HG02885 (cell line): ENCODE results near the gene PROX1.
"Not testable (repeated sequence)": the region's sequence is repeated elsewhere in the genome, so short reads cannot be mapped to it uniquely, and the experiment has no call there.

ENCODE experiments used
- ATAC-seq: cut with Tn5 transposase; IDR thresholded peaks from one replicate; pipeline ENCODE4 v1.9.1; 2021; ENCODE audit warnings: mild to moderate bottlenecking; ENCODE audit not compliant: unreplicated experiment, poor library complexity

The PROX1 gene

DNA sequence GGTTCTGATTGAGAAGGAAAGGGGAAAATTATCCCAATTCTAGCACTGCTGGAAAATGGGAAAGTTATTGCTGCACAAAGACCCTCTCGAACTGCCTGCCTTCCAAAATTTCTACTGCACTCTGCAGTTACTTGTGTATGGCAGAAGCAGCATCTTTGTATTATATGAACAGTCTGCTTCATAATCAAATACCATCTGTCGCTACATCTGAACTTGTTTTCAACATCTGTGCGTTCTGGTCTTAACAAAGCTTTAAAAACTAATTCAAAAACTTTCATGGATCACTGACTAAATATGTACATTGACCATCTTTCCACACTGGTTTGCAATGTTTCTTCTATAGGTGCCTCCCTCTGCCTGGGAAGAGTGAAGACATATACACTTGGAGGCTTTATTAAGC is 79.2 kb downstream of the PROX1 start:
- no peak for ATAC-seq

DNA sequence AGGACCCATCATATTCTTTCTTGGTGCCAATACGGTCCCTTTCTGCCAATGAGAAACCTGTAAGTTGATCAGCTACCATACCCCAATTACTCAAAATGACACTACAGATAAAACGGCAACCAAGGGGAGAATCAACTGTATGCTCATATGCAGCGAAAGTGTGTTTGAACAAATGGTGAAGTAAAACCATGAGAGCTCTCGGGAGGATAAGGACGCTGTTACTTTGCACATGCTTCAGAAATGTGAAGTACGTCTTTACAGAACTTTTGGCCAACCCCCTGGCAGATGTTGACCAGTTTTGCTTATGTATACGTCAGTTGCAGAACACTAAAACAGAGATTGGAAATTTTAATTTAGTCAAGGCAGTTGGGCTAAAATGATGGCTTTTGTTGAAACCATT is 79.6 kb downstream of the PROX1 start:
- no peak for ATAC-seq

DNA sequence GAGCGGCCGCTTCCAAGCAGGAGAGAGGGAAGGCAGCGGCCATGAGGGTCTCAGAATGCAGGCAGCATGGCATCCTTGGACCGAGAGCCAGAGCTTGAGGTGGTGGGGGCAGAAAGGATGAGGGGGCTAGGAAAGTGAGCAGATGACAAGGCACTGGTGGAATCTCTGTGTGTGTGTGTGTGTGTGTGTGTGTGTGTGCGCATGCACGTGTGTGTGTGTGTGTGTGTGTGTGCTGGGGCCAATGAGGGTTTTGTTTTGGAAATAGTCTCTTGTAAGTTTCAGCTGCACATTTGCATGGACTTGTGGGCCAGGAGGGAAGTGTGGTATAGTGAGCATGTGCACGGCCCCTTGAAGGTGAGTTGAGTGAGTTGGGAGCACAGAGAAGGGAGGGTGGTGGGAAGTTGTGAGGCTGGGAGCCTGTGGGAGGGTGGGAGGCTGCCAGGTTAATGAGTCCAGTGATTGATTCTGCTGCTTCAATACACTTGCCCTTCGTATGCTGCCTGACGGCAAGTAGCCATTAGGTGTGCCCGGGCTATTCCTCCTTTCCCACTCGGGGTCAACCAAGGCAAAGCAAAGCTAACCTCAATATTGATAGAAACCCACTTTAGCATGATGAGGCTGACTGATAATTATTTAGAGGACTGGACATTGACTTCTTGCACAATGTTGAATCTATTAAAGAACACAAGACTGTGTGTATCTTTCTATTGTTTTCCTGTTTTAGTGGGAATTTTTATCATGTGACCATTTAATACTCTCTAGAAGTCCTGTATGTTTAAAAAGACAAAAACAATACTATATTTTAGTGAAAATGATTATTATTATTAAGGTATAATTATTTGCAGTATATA is 80.3 kb downstream of the PROX1 start:
- ATAC-seq = no peak

DNA sequence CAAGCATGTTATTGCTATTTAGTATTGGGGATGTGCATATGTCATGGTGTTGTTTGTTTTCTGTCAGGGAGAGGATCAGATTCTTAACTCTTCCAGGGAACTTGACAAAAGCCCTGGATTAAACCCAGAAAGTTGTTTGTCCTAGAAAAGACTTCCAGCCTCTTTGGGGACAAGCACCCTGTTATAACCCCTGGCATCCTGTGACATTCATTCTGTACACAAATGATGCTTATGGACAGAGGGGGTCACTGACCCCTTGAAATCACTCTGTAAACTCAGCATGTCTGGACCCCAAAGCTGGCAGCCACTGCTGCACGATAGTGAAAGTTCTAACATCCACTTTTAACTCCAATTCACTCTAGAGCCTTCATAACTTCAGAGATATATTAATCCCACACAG is 81.2 kb downstream of the PROX1 start:
- ATAC-seq = no peak

DNA sequence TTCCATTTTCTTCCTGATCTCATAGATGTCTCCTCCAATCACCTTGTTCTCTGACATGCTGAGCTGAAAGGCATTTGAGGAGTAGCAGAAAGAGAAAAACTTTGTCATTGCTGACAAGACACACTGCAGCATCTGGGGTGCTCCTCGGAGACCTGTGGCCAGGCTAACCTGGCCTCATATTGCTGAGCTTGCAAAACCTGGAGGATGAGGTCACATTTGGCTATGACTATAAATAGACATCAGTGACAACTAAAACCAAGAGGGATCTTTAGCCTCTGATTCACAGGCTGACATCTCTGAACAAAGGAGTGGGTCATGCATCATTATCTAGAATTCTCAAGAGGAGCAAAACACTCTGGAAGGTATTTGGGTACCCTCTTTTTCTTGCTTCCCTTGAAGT is 83.7 kb downstream of the PROX1 start:
- ATAC-seq = no peak

DNA sequence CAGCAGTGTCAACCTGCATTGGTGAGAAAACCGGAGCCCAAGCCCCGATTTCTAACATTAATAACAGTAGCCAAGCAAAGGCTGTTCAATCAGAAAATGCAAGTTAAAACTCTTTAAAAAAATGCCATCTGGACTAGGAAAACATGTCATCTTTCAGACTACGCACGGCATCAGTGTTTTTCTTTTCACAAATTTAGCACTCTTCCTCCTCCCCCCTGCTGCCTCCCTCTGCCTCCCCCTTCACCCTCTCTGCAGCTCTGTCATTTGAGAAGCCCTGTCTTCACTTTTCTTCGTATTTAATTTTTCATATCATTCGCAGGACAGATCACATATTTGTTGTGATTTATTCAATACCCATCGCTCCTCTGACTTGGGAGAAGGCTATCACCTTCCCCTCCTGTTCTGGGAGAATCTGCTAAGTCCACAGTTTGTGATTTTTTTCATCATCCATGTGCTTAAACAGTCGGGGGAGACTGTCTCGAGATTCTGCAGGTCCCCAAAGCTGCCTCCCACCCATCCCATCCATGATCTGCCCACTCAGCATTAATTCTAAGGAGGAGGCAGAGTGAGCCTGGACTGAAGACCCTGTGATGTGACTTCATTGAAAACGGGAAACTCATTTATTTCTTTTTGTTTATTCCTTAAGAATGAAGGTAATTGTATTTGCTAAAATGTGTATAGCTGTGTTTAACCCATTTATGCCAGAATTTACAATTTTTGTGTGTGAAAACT is 84.8 kb downstream of the PROX1 start:
- no peak for ATAC-seq

DNA sequence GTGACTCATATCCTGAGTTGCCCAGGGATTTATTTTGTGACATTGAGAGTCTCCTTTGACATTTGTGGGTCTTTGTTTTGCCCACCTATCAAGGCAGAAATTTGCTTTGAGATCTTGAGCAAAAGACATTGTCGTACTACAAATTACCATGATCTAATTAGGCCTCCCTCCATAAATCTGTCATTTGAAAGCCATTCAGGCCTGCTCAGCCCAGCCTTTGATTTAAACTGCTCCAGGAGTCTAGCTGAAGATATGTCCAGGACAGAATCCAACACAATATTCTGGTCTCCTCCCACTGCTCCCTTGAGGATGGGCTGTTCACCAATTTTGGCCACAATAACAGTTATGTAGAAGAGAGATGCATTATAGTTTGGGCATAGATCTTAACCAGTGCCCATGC is 86.7 kb downstream of the PROX1 start:
- ATAC-seq = no peak

DNA sequence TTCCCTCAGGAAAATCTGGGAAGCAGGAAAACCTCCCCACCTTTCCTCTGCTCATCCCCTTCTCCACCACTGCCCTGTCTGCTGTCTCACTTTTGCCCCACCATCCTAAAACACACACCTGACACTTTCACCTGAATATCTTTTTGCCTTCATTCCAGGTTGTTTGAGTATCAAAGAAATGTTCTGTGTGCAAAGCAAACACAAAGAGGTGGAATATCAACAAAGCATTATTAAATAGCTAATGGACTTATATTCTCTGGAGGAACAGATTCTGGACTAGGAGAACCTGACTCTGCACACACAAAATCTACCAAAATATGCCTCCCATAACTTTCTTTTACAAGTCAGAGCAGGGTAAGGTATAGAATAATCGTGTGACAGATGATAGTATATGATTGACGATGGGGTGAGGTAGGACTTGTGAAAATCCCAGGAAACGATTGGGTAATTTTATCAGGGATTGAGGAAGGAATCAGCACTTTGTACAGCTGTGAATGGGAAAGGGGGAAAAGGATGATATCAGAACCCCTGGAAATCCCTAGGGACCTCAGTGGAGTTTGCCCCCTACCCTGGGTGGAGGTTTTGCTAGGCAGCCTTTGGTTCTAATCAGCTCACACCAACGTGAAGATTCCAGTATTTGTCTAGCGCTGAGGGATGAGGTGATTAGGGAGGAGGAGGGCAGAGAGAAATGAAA is 87.7 kb downstream of the PROX1 start:
- ATAC-seq = no peak

DNA sequence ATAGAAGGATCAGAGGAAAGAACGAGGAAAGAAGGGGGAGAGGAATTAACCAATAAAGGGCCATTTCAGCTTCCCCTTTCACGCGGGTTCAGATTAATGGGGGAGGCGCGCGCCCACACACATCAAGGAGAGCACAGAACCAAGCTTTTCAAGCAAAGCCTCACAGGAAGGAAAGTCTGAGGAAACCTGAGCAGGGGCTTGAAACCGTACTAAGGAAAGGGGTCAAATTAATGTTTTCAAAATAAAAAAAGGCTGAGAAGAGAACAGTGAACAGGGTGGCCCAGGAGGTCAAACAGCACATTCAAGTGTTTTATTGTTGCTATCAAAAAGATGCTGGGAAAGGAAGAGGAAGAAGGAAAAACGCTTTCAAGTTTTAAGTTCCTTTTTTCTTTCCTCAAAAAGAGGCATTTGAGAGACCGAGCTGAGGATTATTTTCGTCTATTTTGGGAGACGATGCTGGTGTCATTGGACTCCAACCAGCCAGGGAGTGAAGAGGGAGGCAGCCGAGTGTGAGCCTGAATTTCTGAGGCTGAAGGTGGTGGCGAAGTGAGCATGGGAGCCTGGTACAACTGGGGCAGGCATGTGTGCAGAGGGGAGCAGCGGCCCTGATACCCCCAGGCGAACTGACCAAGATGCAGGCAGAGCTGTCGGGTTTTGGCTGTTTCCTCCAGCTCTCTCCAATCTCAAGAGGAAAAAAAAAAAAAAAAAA is 88.4 kb downstream of the PROX1 start:
- no peak for ATAC-seq

DNA sequence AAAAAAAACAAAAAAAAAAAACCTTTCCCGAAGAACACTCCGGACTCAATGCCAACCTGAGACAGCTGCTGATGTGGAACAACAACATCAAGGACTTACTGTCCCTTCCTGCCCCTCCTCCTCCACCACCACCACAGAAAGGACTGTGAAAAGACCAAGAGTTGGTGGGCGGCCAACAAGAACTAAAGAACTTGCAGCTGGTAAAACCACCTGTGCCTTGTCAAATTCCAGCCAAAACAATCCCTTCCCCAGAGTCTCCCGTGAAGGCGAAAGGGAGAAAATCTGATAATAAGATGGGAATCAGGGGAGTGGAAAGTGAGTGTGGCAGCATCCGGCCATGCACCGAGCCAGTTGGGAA is 88.9 kb downstream of the PROX1 start:
- no peak for ATAC-seq

DNA sequence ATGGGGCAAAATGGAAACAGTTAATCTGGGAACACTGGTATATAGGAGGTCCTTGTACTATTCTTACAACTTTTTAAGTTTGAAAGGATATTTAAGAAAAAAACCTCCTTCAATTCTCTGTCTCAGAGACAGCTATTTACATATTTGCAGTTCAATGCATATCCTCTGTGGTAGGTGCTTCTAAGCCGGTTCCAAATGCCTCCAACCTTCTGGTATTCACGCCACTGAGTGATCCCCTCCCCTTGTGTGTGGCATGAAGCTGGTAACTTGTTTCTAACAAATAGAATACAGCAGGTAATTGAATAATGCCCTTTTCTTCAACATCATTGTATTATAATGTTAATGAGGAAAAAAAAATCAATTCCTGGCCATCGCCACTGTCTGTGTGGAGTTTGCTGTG is 91.2 kb downstream of the PROX1 start:
- ATAC-seq = no peak

DNA sequence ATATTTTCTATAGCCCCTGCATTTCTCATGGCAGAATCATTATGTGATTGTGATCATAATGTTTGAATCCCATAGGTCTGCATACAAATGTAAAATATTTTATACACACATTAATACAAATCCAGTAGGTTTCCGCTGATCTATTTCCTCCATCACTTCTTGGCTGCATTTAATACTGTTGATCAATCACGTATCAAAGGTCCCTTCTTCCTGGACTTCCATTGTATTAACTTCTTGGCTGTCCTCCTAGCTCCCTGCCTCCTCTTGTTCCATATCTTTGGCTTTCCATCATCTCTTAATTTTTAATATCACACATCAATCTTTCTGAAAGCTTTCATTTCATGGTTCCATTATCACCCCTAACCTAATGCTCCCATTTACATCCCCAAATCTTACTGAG is 97.6 kb downstream of the PROX1 start:
- no peak for ATAC-seq

DNA sequence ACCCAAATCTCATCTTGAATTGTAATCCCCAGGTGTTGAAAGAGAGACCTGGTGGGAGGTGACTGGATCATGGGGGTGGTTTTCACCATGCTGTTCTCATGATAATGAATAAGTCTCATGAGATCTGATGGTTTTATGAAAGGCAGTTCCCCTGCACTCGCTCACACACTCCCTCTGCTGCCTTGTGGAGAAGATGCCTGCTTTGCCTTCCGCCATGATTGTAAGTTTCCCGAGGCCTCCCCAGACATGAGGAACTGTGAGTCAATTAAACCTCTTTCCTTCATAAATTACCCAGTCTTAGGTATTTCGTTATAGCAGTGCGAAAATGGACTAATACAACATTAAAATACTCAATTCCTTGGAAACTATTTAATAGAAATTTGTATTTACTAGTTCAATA is 99.2 kb downstream of the PROX1 start:
- no peak for ATAC-seq

DNA sequence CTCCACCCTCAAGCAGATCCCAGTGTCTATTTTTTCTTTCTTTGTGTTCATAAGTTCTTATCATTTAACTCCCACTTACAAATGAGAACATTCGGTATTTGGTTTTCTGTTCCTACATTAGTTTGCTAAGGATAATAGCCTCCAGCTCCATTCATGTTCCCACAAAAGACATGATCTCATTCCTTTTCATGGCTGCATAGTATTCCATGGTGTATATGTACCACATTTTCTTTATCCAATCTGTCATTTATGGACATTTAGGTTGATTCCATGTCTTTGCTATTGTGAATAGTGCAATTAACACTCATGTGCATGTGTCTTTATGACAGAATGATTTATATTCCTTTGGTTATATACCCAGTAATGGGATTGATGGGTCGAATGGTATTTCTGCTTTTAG is 101.2 kb downstream of the PROX1 start:
- ATAC-seq = not testable (repeated sequence)
